Mucosa of descending colon (tissue), 3 donors: Measurements from ENCODE around the gene HEXIM1. TPM values are rescaled to one million over a fixed set of nuclear protein-coding genes. Genes with fewer than 3 reads are reported as not detected.

Experiments used
- ATAC-seq: fragments of 200-7000 bp; cut with Tn5 transposase; one replicate; pipeline ENCODE4 v1.9.1; 2020; ENCODE audit warnings: mild to moderate bottlenecking, moderate library complexity
- DNase-seq, 3 donors: peaks; one replicate each; pipeline ENCODE4 v3.0.0-alpha.2; 2020
- H3K36me3 ChIP-seq: fragments of 200-600 bp; one replicate; pipeline ENCODE4 v1.8.0; 2021; ENCODE audit warnings: low read depth, mild to moderate bottlenecking
- H3K4me1 ChIP-seq: fragments of 200-600 bp; one replicate; pipeline ENCODE4 v1.8.0; 2021; ENCODE audit warnings: low read depth, mild to moderate bottlenecking
- H3K4me3 ChIP-seq: fragments of 200-600 bp; one replicate; pipeline ENCODE4 v1.8.0; 2021; ENCODE audit warnings: mild to moderate bottlenecking
- H3K9me3 ChIP-seq: fragments of 200-600 bp; one replicate; pipeline ENCODE4 v1.8.0; 2021; ENCODE audit warnings: mild to moderate bottlenecking
- intact Hi-C, 2 donors: fragments of 100-400 bp; cut with DNase I in 1 of 2; cut with micrococcal nuclease in 1 of 2; formaldehyde crosslinking; loops; one replicate each; pipeline versions ENCODE4 v1.11.0 to v1.11.1; 2022; cut with DNase I, micrococcal nuclease
- total RNA-seq, 3 donors: library from RNA; stranded (reverse); fragmentation: NEBNext Ultra II Directional in 2 of 3; extraction: Animal tissue kit (Norgen Biotek cat#: 25700) in 2 of 3; gene quantifications; one replicate each; pipeline versions ENCODE4 v1.2.1 to v1.2.4, GENCODE V29; 2021 to 2023
- TF ChIP-seq, protein P1 (sequence below): fragments of 200-600 bp; IDR thresholded peaks from one replicate; pipeline ENCODE4 v1.8.0; 2022; ENCODE audit warnings: antibody characterized with exemption, mild to moderate bottlenecking
- donor health status: DM: no; HTN: no; CAD: no; lungs with moderate emphysema.
- donor health status: DM: no; HTN: no; CAD: no.
- donor health status: DM: no; HTN: yes; CAD: no.

Gene HEXIM1
- total RNA-seq, 3 donors from 2014 or later, result 36.7 to 98.2 (median 37.0) TPM

DNA sequence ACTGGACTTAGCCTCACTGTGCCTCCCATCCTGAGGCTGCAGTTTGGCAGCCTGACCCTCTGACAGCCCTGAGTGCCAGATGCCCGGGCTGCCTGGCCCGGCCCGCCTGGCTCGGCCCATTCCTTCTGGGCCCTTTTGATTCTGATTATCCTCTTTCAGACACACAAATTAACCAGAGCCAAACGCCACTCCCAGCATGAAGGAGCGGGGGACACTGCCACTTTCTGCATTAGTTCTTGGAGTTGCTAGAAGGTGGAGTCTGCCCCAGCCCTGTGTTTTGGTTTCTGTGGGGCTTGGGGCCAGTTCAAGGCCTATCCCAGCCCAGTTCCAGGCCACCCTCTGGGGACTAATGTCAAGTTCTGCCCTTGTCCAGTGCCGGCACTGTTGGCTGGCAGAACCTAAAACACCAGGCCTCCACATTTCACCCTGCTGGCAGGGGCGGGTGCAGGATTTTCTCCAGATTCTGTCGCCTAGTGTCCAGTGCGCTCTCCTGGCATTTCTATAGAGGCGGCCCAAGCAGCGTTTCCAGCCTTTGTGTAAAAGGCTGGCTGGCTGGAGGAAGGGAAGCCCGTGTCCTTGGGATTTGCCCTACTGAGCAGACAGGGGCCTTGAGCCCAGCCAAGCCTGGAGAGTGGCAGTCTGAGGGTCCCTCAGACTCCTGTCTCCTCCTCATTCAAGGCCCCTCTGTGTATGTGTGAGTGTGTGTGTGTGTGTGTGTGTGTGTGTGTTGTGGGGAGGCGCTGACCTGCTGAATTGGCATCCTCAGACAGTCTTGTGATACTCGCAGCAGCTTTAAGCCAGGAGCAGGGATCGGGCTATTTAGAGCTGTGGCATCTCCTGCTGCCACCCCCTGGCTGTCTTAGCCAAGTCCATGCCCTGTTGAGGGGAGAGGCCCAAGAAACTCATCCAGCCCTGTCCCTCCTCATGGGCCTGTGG is 37.3 kb upstream of the HEXIM1 start:
- Histone ChIP-seq H3K36me3 (peaks cover under 1% of the 10 kb centered on the region), H3K9me3 (no peaks in the 10 kb centered on the region), H3K4me1 (no peaks in the 10 kb centered on the region), H3K4me3 (no peak overlapping the region)
- DNase-seq, result no peak
- ATAC-seq, result no peak
- intact Hi-C loops, result loop anchor here in 1 of 2 donors (10.0 kb wide), 1 partner anchor 186 kb away; no protein-coding TSS in a partner anchor
- TF ChIP-seq, protein P1, sequence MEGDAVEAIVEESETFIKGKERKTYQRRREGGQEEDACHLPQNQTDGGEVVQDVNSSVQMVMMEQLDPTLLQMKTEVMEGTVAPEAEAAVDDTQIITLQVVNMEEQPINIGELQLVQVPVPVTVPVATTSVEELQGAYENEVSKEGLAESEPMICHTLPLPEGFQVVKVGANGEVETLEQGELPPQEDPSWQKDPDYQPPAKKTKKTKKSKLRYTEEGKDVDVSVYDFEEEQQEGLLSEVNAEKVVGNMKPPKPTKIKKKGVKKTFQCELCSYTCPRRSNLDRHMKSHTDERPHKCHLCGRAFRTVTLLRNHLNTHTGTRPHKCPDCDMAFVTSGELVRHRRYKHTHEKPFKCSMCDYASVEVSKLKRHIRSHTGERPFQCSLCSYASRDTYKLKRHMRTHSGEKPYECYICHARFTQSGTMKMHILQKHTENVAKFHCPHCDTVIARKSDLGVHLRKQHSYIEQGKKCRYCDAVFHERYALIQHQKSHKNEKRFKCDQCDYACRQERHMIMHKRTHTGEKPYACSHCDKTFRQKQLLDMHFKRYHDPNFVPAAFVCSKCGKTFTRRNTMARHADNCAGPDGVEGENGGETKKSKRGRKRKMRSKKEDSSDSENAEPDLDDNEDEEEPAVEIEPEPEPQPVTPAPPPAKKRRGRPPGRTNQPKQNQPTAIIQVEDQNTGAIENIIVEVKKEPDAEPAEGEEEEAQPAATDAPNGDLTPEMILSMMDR, result no peak

DNA sequence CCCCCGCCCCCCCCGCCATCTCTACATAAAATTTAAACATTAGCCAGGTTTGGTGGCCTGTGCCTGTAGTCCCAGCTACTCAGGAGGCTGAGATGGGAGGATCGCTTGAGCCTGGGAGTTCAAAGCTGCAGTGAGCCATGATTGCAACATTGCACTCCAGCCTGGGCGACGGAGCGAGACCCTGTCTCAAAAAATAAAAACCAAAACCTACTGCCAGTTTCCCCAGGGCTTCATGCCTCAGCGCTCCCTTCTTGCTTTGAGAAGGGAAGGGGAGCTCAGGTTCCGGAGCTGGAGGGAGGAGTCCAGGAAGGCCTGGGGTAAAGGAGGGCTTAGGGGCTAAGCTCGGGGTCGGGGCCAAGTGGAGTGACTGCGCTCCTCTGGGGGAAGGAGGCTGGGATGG is 36.4 kb upstream of the HEXIM1 start:
- Histone ChIP-seq H3K9me3 (no peaks in the 10 kb centered on the region), H3K4me3 (no peak overlapping the region), H3K36me3 (no peaks in the 10 kb centered on the region), H3K4me1 (no peaks in the 10 kb centered on the region)
- intact Hi-C loops, result loop anchor here in 1 of 2 donors (10.0 kb wide), 1 partner anchor 187 kb away; no protein-coding TSS in a partner anchor
- DNase-seq, result no peak
- no peak for ATAC-seq
- TF ChIP-seq, protein P1, result no peak

DNA sequence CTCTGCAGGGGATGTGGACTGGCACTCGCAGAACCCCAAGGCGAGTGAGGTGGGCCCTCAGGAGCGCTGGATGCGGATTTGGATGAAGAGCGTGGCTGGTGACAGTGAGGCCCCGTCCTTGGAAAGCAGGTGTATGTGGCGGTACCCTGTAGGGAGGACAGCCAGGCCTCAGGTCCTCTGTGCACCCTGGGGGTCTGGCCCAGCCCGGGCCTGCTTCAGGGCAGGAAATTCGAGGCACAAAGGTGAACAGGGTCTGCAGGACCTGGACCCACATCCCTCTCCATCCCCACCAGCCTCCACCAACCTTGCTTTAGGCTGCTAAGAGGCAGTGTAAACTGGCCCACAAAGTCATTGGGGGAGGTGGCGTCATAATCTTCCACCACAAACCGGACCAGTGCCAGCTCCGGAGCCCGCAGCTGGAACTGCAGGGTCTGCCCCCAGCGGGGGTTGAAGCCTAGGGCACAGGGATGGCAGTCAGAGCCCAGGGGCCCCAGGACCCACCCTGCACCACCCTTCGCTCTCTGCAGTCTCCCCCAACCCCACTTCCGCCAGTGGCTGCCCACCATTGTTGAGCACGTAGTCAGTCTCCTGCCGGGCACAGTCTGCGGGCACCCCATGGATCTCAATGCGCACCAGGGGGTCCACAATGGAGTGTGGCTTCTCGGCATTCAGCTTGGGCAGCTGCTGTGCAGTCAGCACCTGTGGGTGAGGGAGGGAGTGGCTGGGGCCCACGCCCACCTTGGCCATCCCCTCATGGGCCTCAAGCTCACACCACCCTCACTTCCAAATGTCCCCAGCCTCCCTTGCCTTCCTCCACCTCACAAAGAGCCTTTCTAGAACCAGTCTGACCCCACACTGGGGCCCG is 35.5 kb upstream of the HEXIM1 start:
- intact Hi-C loops, result loop anchor here in 1 of 2 donors (10.0 kb wide), 1 partner anchor 188 kb away; no protein-coding TSS in a partner anchor
- no peak for ATAC-seq
- Histone ChIP-seq H3K9me3 (no peaks in the 10 kb centered on the region), H3K4me3 (no peak overlapping the region), H3K4me1 (no peaks in the 10 kb centered on the region), H3K36me3 (no peaks in the 10 kb centered on the region)
- TF ChIP-seq, protein P1, result no peak
- DNase-seq, result no peak

DNA sequence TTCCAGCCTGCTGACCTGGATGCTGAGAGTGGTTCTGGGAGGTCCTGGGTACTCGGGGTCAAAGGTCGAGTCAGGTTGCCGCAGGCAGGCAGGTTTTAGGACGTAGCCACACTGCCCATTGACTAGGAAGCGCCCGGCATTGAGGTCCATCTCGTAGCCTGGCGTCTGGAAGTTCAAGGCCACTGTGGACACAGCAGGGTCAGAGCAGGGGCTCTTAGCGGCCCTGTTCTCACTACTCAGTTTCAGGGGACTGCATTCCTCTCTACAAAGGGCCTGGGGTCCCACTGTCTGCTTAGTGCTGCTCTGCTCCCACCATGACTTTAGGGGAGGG is 34.9 kb upstream of the HEXIM1 start:
- intact Hi-C loops, result loop anchor here in 1 of 2 donors (10.0 kb wide), 1 partner anchor 189 kb away; no protein-coding TSS in a partner anchor
- Histone ChIP-seq H3K9me3 (no peaks in the 10 kb centered on the region), H3K36me3 (no peaks in the 10 kb centered on the region), H3K4me3 (no peak overlapping the region), H3K4me1 (no peaks in the 10 kb centered on the region)
- no peak for ATAC-seq
- TF ChIP-seq, protein P1, result no peak
- DNase-seq, result no peak

DNA sequence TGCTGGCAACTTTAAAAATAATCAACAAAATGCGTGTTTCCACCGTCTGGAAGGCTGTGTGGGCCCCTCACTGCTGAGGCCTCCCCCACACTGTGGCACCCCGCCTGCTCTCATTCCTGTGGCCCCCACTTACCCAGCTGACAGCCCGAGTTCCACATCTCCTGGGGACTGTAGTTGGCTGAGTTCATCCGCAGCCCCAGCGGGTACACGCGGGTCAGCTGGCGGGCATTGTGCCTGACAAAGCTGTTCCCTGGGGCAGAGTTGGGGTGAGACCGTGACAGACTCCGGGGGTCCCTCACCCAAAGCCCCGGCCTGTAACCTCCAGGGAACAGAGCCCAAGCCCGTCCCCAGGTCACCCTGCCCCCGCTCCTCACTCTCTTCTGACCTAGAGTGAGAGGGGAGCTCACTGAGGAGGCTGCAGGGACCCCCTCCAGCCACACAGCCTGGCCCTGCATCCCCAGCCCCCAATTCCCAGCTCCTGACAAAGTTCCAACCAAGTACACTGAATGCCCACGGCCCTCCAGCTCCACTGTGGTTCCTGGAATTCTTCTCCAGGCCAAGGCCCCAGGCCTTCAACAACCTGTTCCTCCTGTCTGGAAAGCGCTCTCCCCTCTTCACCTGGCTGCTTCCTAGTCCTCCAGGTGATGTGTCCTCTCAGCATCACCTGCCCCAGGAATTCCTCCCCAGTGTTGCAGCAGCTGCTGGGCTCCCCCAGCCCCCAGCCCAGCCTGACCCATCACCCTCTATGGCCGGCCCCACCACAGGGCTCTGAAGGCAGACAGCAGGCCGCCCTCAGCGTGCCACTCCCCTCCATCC is 34.0 kb upstream of the HEXIM1 start:
- intact Hi-C loops, result loop anchor here in 1 of 2 donors (10.0 kb wide), 1 partner anchor 190 kb away; no protein-coding TSS in a partner anchor
- DNase-seq, result no peak
- peaks cover under 1% of the 10 kb centered on the region for H3K36me3 ChIP-seq

More for the DNA sequence above, 34.0 kb upstream of the HEXIM1 start:
- Histone ChIP-seq H3K9me3 (no peaks in the 10 kb centered on the region), H3K4me1 (no peaks in the 10 kb centered on the region), H3K4me3 (no peak overlapping the region)
- TF ChIP-seq, protein P1, result no peak
- no peak for ATAC-seq
